Spleen (tissue), 7 donors: ENCODE measurements around the gene AP5Z1.
A peak's percentile ranks its signal among the peaks of the same experiment; 100 is the strongest.

Experiments
- CTCF ChIP-seq, 11 experiments: fragments of 200-600 bp in 7 of 11; fragments of 450-650 bp in 4 of 11; sonication (generic) in 4 of 11; IDR thresholded peaks in 8 of 11; conservative IDR thresholded peaks in 3 of 11; 1 replicate in 7 of 11; 2 replicates in 4 of 11; pipeline versions ENCODE4 v1.4.0 to v1.8.0; 2016 to 2021; ENCODE audit warnings: antibody characterized with exemption in 11 of 11, inconsistent platforms in 4 of 11, mild to moderate bottlenecking in 1 of 11
- POLR2A ChIP-seq, 3 donors: fragments of 450-650 bp; IDR thresholded peaks; one replicate each; pipeline ENCODE4 v1.5.1; 2017; ENCODE audit warnings: antibody characterized with exemption in 3 of 3, mild to moderate bottlenecking in 1 of 3
- POLR2AphosphoS5 ChIP-seq, 3 donors: sonication (generic); formaldehyde crosslinking; IDR thresholded peaks; one replicate each; pipeline ENCODE4 v1.5.1; 2017; ENCODE audit warnings: antibody characterized with exemption in 3 of 3
- donor health status: DM: no; HTN: no; CAD: no; lungs with moderate emphysema.
- donor health status: DM: no; HTN: no; CAD: no.
- donor health status: DM: no; HTN: no; CAD: no.

GRCh38 chr7:4791738-4792536, 16.5 kb downstream of the AP5Z1 start:
- TF ChIP-seq CTCF (IDR thresholded peaks at IDR 0.05 in 8 of 11, conservative IDR thresholded peaks at IDR 0.05 in 3 of 11) = peak in 10 of 11 experiments; percentile 55 to 95 (median 86)
- TF ChIP-seq POLR2AphosphoS5 (IDR thresholded peaks at IDR 0.05) = peak in 1 of 3 donors; percentile 22
- TF ChIP-seq POLR2A (IDR thresholded peaks at IDR 0.05) = no peak
